ENCODE results near the gene TBX2. TPM values are rescaled to one million over a fixed set of nuclear protein-coding genes. Genes with fewer than 3 reads are reported as not detected.

TBX2 gene
- total RNA-seq, 3 donors from 2014 or later = 6.6 to 9.0 (median 8.2) TPM

- H3K4me3 ChIP-seq = no peak overlapping the region
- TF ChIP-seq CTCF (IDR thresholded peaks at IDR 0.05) = no peak
- intact Hi-C loops (cut with DNase I, micrococcal nuclease) = no loop called here
- no peak for ATAC-seq
- DNase-seq = no peak
- no peaks in the 10 kb centered on the region for H3K36me3 ChIP-seq (ENCODE audit: low read depth)
- no peaks in the 10 kb centered on the region for H3K9me3 ChIP-seq
- no peaks in the 10 kb centered on the region for H3K4me1 ChIP-seq (ENCODE audit: low read depth)
Measured at GRCh38 chr17:61384692-61385576, 14.7 kb upstream of the TBX2 start.

GRCh38 chr17:61385577-61386236 lies 13.9 kb upstream of the TBX2 start:
- H3K9me3 ChIP-seq = no peaks in the 10 kb centered on the region
- DNase-seq = peak in 1 of 3 donors; percentile 38
- no peak for ATAC-seq
- no peaks in the 10 kb centered on the region for H3K4me1 ChIP-seq (ENCODE audit: low read depth)
- no peaks in the 10 kb centered on the region for H3K36me3 ChIP-seq (ENCODE audit: low read depth)
- no peak overlapping the region for H3K4me3 ChIP-seq
- TF ChIP-seq CTCF (IDR thresholded peaks at IDR 0.05) = no peak
- intact Hi-C loops (cut with DNase I, micrococcal nuclease) = no loop called here

GRCh38 chr17:61386251-61386650 lies 13.4 kb upstream of the TBX2 start:
- DNase-seq (peak in 1 of 3 donors; percentile 27), ATAC-seq (no peak)
- no peak for TF ChIP-seq CTCF (IDR thresholded peaks at IDR 0.05)
- no peak overlapping the region for H3K4me3 ChIP-seq
- H3K36me3 ChIP-seq (ENCODE audit: low read depth) = no peaks in the 10 kb centered on the region
- no peaks in the 10 kb centered on the region for H3K9me3 ChIP-seq
- intact Hi-C loops (cut with DNase I, micrococcal nuclease) = no loop called here
- no peaks in the 10 kb centered on the region for H3K4me1 ChIP-seq (ENCODE audit: low read depth)

- no peak overlapping the region for H3K4me3 ChIP-seq
- intact Hi-C loops (cut with DNase I, micrococcal nuclease) = no loop called here
- ATAC-seq (no peak), DNase-seq (peak in 1 of 3 donors; percentile 26)
- no peak for TF ChIP-seq CTCF (IDR thresholded peaks at IDR 0.05)
- no peaks in the 10 kb centered on the region for H3K36me3 ChIP-seq (ENCODE audit: low read depth)
- H3K4me1 ChIP-seq (ENCODE audit: low read depth) = no peaks in the 10 kb centered on the region
- H3K9me3 ChIP-seq = no peaks in the 10 kb centered on the region
Measured at GRCh38 chr17:61387011-61387410, 12.6 kb upstream of the TBX2 start.

GRCh38 chr17:61387511-61388305 lies 11.9 kb upstream of the TBX2 start:
- Histone ChIP-seq H3K9me3 (no peaks in the 10 kb centered on the region), H3K36me3 (ENCODE audit: low read depth) (no peaks in the 10 kb centered on the region), H3K4me3 (no peak overlapping the region), H3K4me1 (ENCODE audit: low read depth) (no peaks in the 10 kb centered on the region)
- intact Hi-C loops (cut with DNase I, micrococcal nuclease) = no loop called here
- no peak for ATAC-seq
- TF ChIP-seq CTCF (IDR thresholded peaks at IDR 0.05) = no peak
- DNase-seq = peak in 1 of 3 donors; percentile 29
